GM21786 (cell line): Measurements from ENCODE around the gene HIVEP3.

Experiments used
- ATAC-seq: cut with Tn5 transposase; IDR thresholded peaks from one replicate; pipeline ENCODE4 v1.9.1; 2021; ENCODE audit not compliant: unreplicated experiment

HIVEP3 gene

DNA sequence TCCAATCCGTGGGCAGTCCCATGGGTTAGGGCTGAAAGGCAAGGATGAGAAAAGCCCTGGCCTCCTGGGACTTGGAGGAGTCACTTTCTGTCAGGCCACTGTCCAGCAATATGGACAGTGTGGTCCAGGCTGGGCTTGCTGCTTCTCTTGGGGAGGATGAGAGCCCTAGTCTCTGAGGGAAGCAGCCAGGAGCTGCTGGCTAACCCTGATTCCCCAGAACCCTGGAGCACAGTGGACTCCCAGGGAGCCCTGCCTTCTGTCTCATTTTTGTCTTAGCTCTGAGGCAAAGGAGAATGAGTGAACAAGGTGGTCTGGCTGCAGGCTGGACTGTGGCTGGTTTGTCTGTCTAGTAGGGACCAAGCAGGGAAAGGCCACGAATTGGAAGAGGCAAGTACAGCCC is 410.4 kb downstream of the HIVEP3 start:
- ATAC-seq = no peak

DNA sequence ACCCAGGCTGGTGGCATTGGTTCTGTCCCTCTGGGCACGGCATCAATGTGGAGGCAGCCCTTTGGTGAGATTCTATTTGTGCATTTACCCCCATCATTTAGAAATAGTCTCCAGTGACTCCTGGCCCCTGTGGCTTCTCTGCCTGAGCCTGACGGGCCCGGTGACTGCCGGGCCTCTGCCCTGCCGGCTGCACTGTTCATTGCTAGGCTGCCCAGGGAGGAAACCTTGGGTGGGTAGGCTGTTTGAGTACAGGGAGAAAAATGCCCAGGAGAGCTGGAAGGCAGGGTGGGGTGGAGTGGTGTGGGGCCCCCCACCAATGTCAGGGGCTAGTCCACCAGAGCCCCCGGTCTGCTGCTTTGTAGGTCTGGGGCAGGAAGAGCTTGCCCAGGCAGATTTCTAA is 410.9 kb downstream of the HIVEP3 start:
- ATAC-seq = no peak

- ATAC-seq = no peak
Measured at GRCh38 chr1:41507110-41507720, 411.5 kb downstream of the HIVEP3 start.

- no peak for ATAC-seq
Measured at GRCh38 chr1:41504114-41505035, 414.3 kb downstream of the HIVEP3 start.

GRCh38 chr1:41503538-41504113 is 415.1 kb downstream of the HIVEP3 start:
- no peak for ATAC-seq

GRCh38 chr1:41502912-41503311 is 415.8 kb downstream of the HIVEP3 start:
- ATAC-seq = no peak

GRCh38 chr1:41501581-41501980 is 417.1 kb downstream of the HIVEP3 start:
- ATAC-seq = no peak

DNA sequence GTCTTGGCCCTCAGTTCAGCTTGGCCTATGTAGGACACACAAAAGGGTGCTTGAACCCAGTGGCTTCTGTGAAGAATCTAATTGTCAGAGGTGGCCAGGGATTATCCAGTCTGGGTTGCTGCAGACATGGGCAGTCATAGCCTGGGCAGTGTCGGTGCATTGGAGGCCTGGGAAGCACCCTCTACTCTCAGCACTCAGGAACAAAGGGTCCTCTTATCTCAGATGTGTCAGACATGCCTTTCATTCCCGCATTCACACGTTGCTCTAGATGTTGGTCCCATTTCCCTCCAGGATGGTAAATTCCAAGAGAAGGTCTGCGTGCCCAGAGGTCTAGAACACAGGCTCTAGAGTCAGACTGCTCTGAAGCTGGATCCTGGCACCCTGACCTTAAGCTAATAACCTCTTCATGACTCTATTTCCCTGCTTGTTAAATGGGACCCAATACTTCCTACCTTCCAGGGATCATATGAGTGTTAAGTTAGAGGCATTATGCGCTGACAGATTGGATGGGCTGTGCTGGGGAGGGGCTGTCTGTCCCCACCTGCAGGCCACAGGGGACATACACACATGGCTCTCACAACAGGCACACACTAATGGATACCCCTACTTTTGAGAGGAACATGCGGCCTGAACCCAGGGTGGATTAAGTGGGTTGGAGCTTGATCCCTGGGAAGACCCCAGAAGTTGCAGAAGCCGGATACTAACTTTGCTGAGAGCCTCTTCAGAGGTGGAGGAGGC is 417.8 kb downstream of the HIVEP3 start:
- no peak for ATAC-seq

- ATAC-seq = no peak
Measured at GRCh38 chr1:41500378-41500777, 418.3 kb downstream of the HIVEP3 start.

GRCh38 chr1:41499591-41499990 is 419.1 kb downstream of the HIVEP3 start:
- no peak for ATAC-seq

DNA sequence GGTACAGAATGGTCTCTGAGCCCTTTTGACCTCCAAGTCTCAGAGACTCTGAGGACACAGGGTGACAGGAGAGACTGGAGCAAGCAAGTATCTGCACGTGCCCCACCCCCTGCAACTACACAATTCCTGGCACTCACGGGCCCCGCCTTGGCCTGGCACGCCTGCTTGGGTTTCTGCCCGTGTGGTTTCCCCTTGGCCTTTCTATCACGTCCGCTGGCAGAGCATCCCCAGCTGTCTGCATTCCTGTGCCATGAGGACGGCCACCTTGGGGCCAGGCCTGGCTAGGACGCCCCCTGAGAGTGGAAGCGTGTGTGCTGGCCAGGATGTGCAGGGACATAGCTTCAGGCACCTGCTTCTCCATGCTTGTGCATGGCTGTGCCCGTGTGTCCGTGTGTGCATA is 419.9 kb downstream of the HIVEP3 start:
- ATAC-seq = no peak

GRCh38 chr1:41498391-41498790 is 420.3 kb downstream of the HIVEP3 start:
- no peak for ATAC-seq

GRCh38 chr1:41497461-41498030 is 421.2 kb downstream of the HIVEP3 start:
- ATAC-seq = no peak

- no peak for ATAC-seq
Measured at GRCh38 chr1:41497056-41497440, 421.7 kb downstream of the HIVEP3 start.

GRCh38 chr1:41496080-41497055 is 422.4 kb downstream of the HIVEP3 start:
- ATAC-seq = no peak

GRCh38 chr1:41495210-41495948 is 423.3 kb downstream of the HIVEP3 start:
- no peak for ATAC-seq

DNA sequence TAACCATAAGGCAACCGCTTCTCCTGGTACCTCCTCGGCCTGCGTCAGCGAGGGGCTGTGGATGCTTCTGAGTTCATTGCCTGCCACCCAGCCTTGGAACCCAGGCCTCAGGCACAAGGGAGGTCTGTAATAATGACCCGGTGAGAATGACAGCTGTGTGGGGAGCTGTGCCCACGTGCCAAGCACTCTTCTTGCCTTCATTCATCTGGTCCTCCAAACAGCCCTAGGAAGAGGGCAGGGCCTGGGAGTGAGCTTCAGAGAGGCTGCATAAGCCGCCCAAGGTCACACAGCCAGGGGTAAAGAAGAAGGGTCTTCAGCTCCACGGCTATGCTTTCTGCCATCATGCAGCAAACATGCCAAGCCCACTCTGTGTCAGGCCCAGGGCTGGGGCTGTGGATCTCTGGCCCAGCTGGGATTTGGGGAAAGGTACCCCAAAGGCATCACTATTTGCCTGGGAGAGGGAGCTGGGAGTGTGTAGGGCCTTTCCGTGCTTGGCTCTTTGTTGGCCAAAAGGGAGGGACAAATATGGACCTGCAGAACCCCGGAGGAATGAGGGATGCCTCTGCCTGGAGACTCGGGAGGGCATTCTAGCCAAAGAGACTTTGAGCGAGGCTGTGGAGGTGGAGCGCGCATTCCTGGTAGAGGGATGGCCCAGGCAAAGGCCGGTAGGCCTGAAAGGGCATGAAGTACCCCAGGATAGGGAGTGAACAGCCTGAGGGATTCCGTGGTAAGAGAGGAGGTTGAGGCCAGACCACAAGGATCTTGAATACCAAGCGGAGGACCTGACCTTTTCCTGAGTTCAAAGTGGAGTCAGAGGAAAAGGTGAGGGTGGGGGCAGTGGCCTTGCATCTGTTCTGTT is 424.1 kb downstream of the HIVEP3 start:
- no peak for ATAC-seq

- no peak for ATAC-seq
Measured at GRCh38 chr1:41493626-41494350, 424.9 kb downstream of the HIVEP3 start.
